Transverse colon (tissue), 4 donors: ENCODE results near the gene FBN2. TPM values are rescaled to one million over a fixed set of nuclear protein-coding genes. Genes with fewer than 3 reads are reported as not detected.

Experiments used
- DNase-seq: peaks from one replicate; pipeline ENCODE4 v3.0.0-alpha.2; 2019
- H3K27ac ChIP-seq, 4 donors: fragments of 200-600 bp; sonication (generic); 2 replicates each; pipeline ENCODE4 v1.5.1; 2016 to 2018; ENCODE audit warnings: inconsistent platforms in 4 of 4
- H3K27me3 ChIP-seq: fragments of 200-600 bp; sonication (generic); 2 replicates; pipeline ENCODE4 v1.5.1; 2017; ENCODE audit warnings: inconsistent platforms
- H3K36me3 ChIP-seq, 4 donors: fragments of 200-600 bp; sonication (generic); 2 replicates each; pipeline ENCODE4 v1.5.1; 2017 to 2019; ENCODE audit warnings: inconsistent platforms in 4 of 4
- H3K4me1 ChIP-seq, 4 donors: fragments of 200-600 bp; sonication (generic); 2 replicates each; pipeline ENCODE4 v1.5.1; 2017 to 2020; ENCODE audit warnings: inconsistent platforms in 4 of 4
- H3K4me3 ChIP-seq, 4 donors: fragments of 200-600 bp; sonication (generic); 1 replicate in 1 of 4; 2 replicates in 3 of 4; pipeline versions ENCODE4 v1.5.1 to v1.6.1; 2017 to 2019; ENCODE audit warnings: inconsistent platforms in 4 of 4
- H3K9me3 ChIP-seq, 2 donors: fragments of 200-600 bp; sonication (generic); 2 replicates each; pipeline ENCODE4 v1.5.1; 2017 to 2019; ENCODE audit warnings: inconsistent platforms in 2 of 2
- EP300 ChIP-seq: sonication (generic); formaldehyde crosslinking; IDR thresholded peaks from one replicate; pipeline ENCODE4 v1.6.1; 2017; ENCODE audit warnings: antibody characterized with exemption, low read depth
- POLR2A ChIP-seq: fragments of 450-650 bp; IDR thresholded peaks from one replicate; pipeline ENCODE4 v1.6.1; 2016; ENCODE audit warnings: antibody characterized with exemption, mild to moderate bottlenecking, moderate library complexity
- POLR2AphosphoS5 ChIP-seq, 3 donors: sonication (generic); formaldehyde crosslinking; IDR thresholded peaks; one replicate each; pipeline ENCODE4 v1.6.1; 2016; ENCODE audit warnings: antibody characterized with exemption in 3 of 3
- WGBS, 2 donors: methylation state at CpG; one replicate each; pipeline ENCODE4 v1.1.5; 2018; ENCODE audit warnings: low coverage in 1 of 2; 5-methylcytosine and 5-hydroxymethylcytosine counted together
- in situ Hi-C, 4 donors: fragments of 200-750 bp; cut with MboI; loops; one replicate each; pipeline versions ENCODE4 v1.15.0 to v1.15.1; 2017; ENCODE audit warnings: low sequenced_read_pairs in 3 of 4, low pct_ligation_motif_present in 1 of 4, low pct_unique_long_range_greater_than_20kb in 1 of 4
- intact Hi-C: fragments of 100-400 bp; cut with DNase I; formaldehyde crosslinking; loops from one replicate; pipeline ENCODE4 v1.15.1; 2023; ENCODE audit warnings: low total_unique reads
- total RNA-seq, 4 donors: library from RNA; depleted of rRNA; stranded (reverse); fragments of >200 nt; gene quantifications; one replicate each; pipeline ENCODE4 v1.1.0, GENCODE V29; 2016
- TF ChIP-seq, protein P1 (sequence below), 5 experiments: fragments of 200-600 bp in 3 of 5; fragments of 450-650 bp in 2 of 5; sonication (generic) in 3 of 5; IDR thresholded peaks; 1 replicate in 2 of 5; 2 replicates in 3 of 5; pipeline ENCODE4 v1.5.1; 2016 to 2017; ENCODE audit warnings: antibody characterized with exemption in 5 of 5, inconsistent platforms in 3 of 5, mild to moderate bottlenecking in 2 of 5, moderate library complexity in 1 of 5

The FBN2 gene
- total RNA-seq, 4 donors from 2014 or later: 0.79 to 16.1 (median 2.6) TPM

GRCh38 chr5:128224336-128224735 is 313.7 kb downstream of the FBN2 start:
- 56 to 63% methylated on average over 1 of the region's 1 CpG for WGBS, 2 donors
- Histone ChIP-seq H3K27me3 (no peaks in the 10 kb centered on the region), H3K27ac (no peak overlapping the region), H3K4me3 (no peak overlapping the region), H3K9me3 (no peaks in the 10 kb centered on the region), H3K4me1 (no peaks in the 10 kb centered on the region), H3K36me3 (no peaks in the 10 kb centered on the region)
- DNase-seq: no peak
- no peak for TF ChIP-seq POLR2A
- TF ChIP-seq POLR2AphosphoS5 (IDR thresholded peaks at IDR 0.05): no peak
- TF ChIP-seq, protein P1, sequence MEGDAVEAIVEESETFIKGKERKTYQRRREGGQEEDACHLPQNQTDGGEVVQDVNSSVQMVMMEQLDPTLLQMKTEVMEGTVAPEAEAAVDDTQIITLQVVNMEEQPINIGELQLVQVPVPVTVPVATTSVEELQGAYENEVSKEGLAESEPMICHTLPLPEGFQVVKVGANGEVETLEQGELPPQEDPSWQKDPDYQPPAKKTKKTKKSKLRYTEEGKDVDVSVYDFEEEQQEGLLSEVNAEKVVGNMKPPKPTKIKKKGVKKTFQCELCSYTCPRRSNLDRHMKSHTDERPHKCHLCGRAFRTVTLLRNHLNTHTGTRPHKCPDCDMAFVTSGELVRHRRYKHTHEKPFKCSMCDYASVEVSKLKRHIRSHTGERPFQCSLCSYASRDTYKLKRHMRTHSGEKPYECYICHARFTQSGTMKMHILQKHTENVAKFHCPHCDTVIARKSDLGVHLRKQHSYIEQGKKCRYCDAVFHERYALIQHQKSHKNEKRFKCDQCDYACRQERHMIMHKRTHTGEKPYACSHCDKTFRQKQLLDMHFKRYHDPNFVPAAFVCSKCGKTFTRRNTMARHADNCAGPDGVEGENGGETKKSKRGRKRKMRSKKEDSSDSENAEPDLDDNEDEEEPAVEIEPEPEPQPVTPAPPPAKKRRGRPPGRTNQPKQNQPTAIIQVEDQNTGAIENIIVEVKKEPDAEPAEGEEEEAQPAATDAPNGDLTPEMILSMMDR (IDR thresholded peaks at IDR 0.05): no peak
- no peak for TF ChIP-seq EP300
- in situ Hi-C loops: loop anchor here (5.0 to 25.0 kb wide), 4 partner anchors 268 to 1538 kb away; no protein-coding TSS in a partner anchor
- intact Hi-C loops: loop anchor here (2.0 kb wide), 1 partner anchor 16 kb away; no protein-coding TSS in a partner anchor

DNA sequence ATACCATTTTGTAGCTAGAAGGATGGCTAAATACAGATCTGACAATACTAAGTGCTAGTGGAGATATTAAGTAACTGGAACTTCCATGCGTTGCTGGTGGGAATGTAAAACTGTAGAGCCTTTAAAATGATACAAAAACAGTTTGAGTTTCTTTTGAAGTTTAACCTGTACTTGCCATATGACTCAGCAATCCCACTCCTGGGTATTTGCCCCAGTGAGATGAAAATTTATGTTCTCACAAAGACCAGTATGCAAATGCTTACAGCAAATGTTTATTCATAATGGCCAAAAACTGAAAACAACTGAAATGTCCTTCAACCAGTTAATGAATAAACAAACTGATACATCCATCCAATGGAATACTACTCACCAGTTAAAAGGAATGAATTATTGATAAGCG is 317.2 kb downstream of the FBN2 start:
- 77 to 87% methylated on average over 2 of the region's 2 CpGs for WGBS, 2 donors
- H3K9me3 ChIP-seq: no peaks in the 10 kb centered on the region
- no peak for DNase-seq
- intact Hi-C loops (no loop called here), in situ Hi-C loops (loop anchor here (5.0 to 25.0 kb wide), 4 partner anchors 271 to 1541 kb away; no protein-coding TSS in a partner anchor)
- no peak overlapping the region for H3K4me3 ChIP-seq
- TF ChIP-seq EP300: no peak
- no peak for TF ChIP-seq POLR2A
- TF ChIP-seq POLR2AphosphoS5 (IDR thresholded peaks at IDR 0.05): no peak
- TF ChIP-seq, protein P1 (IDR thresholded peaks at IDR 0.05): no peak
- no peak overlapping the region for H3K27ac ChIP-seq
- no peaks in the 10 kb centered on the region for H3K36me3 ChIP-seq
- no peaks in the 10 kb centered on the region for H3K27me3 ChIP-seq
- H3K4me1 ChIP-seq: no peaks in the 10 kb centered on the region

DNA sequence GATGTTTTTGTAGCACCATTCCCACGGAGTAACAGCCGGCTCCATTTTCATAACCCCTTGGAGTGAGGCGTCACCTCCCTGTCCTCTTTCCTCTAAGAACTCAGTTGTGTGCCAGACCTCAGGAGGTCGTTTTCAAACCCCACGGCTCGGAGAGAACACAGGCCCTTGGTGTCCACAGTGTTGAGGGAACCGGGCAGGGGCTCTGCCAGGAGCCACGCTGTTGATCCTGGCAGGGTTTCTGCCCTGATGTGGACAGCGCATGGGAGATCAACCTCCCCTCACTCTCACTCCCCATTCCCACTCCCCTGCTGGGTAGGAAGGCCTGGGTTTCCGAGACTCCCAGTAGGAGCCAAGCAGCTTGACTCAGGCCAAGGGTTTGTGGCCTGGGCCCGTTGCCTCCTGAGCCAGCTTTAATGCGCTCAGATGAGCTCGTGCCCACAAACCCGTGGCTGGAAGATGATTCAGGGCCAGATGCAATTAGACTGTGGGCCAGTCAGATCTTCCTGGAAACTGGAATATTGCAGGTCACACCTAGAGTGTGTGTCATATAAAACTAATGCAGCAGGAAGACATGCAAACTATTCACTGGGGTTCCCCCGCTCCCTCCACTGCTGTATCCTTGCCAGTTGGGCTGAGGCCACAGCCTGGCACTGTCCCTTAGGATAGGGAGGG is 321.0 kb downstream of the FBN2 start:
- 73% methylated on average over 15 of the region's 15 CpGs; no CpG with 5 or more reads in 1 of the 2 donors for WGBS, 2 donors
- H3K4me3 ChIP-seq: no peak overlapping the region
- DNase-seq: no peak
- intact Hi-C loops: loop anchor here (10.0 kb wide), 1 partner anchor 278 kb away; no protein-coding TSS in a partner anchor
- H3K27ac ChIP-seq: no peak overlapping the region
- H3K36me3 ChIP-seq: no peaks in the 10 kb centered on the region
- TF ChIP-seq, protein P1 (IDR thresholded peaks at IDR 0.05): no peak
- TF ChIP-seq POLR2AphosphoS5 (IDR thresholded peaks at IDR 0.05) (no peak), EP300 (no peak), POLR2A (no peak)
- no peaks in the 10 kb centered on the region for H3K4me1 ChIP-seq
- no peaks in the 10 kb centered on the region for H3K9me3 ChIP-seq
- in situ Hi-C loops: loop anchor here in 3 of 4 donors (10.0 to 25.0 kb wide), 4 partner anchors 278 to 1545 kb away; no protein-coding TSS in a partner anchor
- no peaks in the 10 kb centered on the region for H3K27me3 ChIP-seq

- H3K4me1 ChIP-seq: no peaks in the 10 kb centered on the region
- TF ChIP-seq EP300: no peak
- TF ChIP-seq POLR2AphosphoS5 (IDR thresholded peaks at IDR 0.05): no peak
- TF ChIP-seq, protein P1 (IDR thresholded peaks at IDR 0.05): no peak
- no peak for TF ChIP-seq POLR2A
- H3K27me3 ChIP-seq: no peaks in the 10 kb centered on the region
- H3K27ac ChIP-seq: no peak overlapping the region
- no peak for DNase-seq
- no peaks in the 10 kb centered on the region for H3K9me3 ChIP-seq
- WGBS, 2 donors: 93 to 94% methylated on average over 3 to 7 of the region's 7 CpGs
- intact Hi-C loops (loop anchor here (10.0 kb wide), 1 partner anchor 279 kb away; no protein-coding TSS in a partner anchor), in situ Hi-C loops (loop anchor here in 3 of 4 donors (10.0 to 25.0 kb wide), 4 partner anchors 279 to 1546 kb away; no protein-coding TSS in a partner anchor)
- H3K36me3 ChIP-seq: no peaks in the 10 kb centered on the region
- no peak overlapping the region for H3K4me3 ChIP-seq
Observed at GRCh38 chr5:128216285-128216684, 321.8 kb downstream of the FBN2 start.
